Activated CD4-positive, alpha-beta T cell treated with anti-CD3 and anti-CD28 coated beads, Interleukin-2, amount 50 U/mL, for 24 hours (primary cell): ENCODE measurements around the gene MACF1.
"Not testable (repeated sequence)": the region's sequence is repeated elsewhere in the genome, so short reads cannot be mapped to it uniquely, and the experiment has no call there.

Experiments
- DNase-seq, 2 donors: peaks; one replicate each; pipeline ENCODE4 v3.0.0-alpha.2; 2020; ENCODE audit warnings: low read depth in 1 of 2, low spot score in 1 of 2

The MACF1 gene

GRCh38 chr1:39178541-39179431, 25.7 kb upstream of the MACF1 start:
- no peak for DNase-seq

GRCh38 chr1:39181311-39181710, 23.2 kb upstream of the MACF1 start:
- no peak for DNase-seq

GRCh38 chr1:39182804-39183203, 21.7 kb upstream of the MACF1 start:
- DNase-seq: no peak

- DNase-seq: peak; percentile 42 to 79
These were observed 20.8 kb upstream of the MACF1 start for GRCh38 chr1:39183503-39184353.

GRCh38 chr1:39184354-39184818, 20.1 kb upstream of the MACF1 start:
- DNase-seq: no peak

GRCh38 chr1:39187275-39188046, 17.0 kb upstream of the MACF1 start:
- DNase-seq: no peak

GRCh38 chr1:39189592-39190041, 14.9 kb upstream of the MACF1 start:
- DNase-seq: no peak

GRCh38 chr1:39190096-39190495, 14.4 kb upstream of the MACF1 start:
- no peak for DNase-seq

- no peak for DNase-seq
These were observed 10.0 kb upstream of the MACF1 start for GRCh38 chr1:39194398-39195051.

GRCh38 chr1:39195166-39196111, 9.1 kb upstream of the MACF1 start:
- no peak for DNase-seq

- DNase-seq: peak in 1 of 2 donors; percentile 62
These were observed 8.0 kb upstream of the MACF1 start for GRCh38 chr1:39196244-39197215.

GRCh38 chr1:39199593-39199992, 4.9 kb upstream of the MACF1 start:
- no peak for DNase-seq

GRCh38 chr1:39205102-39205780, 746 bp downstream of the MACF1 start:
- DNase-seq: peak; percentile 38 to 68

- DNase-seq: no peak
These were observed 1.4 kb downstream of the MACF1 start for GRCh38 chr1:39205781-39206464.

GRCh38 chr1:39208360-39208759, 3.9 kb downstream of the MACF1 start:
- not testable (repeated sequence) for DNase-seq

GRCh38 chr1:39210649-39211048, 6.2 kb downstream of the MACF1 start:
- DNase-seq: no peak

- DNase-seq: no peak
These were observed 8.0 kb downstream of the MACF1 start for GRCh38 chr1:39212499-39212898.
